Measurements from ENCODE around the gene GCNT1. TPM values are rescaled to one million over a fixed set of nuclear protein-coding genes. Genes with fewer than 3 reads are reported as not detected.
"Not testable (repeated sequence)": the region's sequence is repeated elsewhere in the genome, so short reads cannot be mapped to it uniquely, and the experiment has no call there.

The GCNT1 gene
- total RNA-seq, 1 experiment from 2014 or later, result 0.29 TPM

DNA sequence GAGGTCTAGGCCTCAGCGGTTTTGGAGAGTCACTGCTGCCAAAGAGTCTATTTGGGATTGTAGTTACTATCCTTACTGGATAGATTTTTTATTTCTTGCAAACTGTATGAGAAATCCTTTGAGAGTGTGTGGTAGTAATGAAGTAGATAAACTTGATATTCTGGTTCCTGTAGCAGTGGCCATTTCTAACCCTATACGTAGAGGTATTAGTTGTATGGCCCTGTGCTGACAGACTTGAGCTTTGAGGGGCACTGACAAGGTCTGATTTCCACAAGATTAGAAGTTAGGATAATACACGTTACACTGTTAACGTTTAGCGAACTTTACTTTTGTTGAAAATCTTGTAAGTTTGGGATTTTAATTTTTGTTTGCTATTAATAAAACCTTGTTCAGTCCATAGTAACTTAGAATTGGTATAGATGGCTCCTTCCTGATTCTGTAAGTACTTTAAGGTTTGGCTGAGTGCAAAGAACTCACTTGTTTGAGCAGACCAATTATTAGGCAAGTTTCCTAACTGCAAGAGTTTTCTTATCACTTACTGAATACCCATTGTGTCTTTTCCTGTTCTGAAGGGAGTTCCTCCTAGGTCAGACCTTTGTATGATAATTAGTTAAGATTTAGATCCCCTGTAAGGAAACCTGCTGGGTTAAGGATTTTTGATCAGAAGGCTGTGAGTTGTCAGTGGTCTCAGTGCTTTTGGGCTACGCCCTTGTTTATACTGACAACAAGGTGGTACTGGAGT is 31.4 kb downstream of the GCNT1 start:
- intact Hi-C loops (cut with micrococcal nuclease), result no loop called here
- DNase-seq (no peak), ATAC-seq (no peak)
- Histone ChIP-seq H3K9me2 (replicated peaks; ENCODE audit: low read length) (no peaks in the 10 kb centered on the region), H3K27me3 (ENCODE audit: low read length) (no peaks in the 10 kb centered on the region), H3K4me3 (ENCODE audit: low read length) (no peak overlapping the region), H3K4me1 (ENCODE audit: insufficient read depth, low read length) (no peaks in the 10 kb centered on the region), H3K9me3 (ENCODE audit: low read length) (no peaks in the 10 kb centered on the region), H3K36me3 (ENCODE audit: low read depth, low read length) (no peaks in the 10 kb centered on the region), H3K9ac (ENCODE audit: low read length) (no peak overlapping the region), H4K20me1 (ENCODE audit: low read length) (no peaks in the 10 kb centered on the region), H3K79me2 (ENCODE audit: low read length) (no peaks in the 10 kb centered on the region), H2AFZ (ENCODE audit: low read length) (no peak overlapping the region), H3K27ac (ENCODE audit: low read length) (no peak overlapping the region), H3F3A (ENCODE audit: low read length, unreplicated experiment) (no peaks in the 10 kb centered on the region), H3K4me2 (ENCODE audit: low read length) (no peak overlapping the region)
- BruUV-seq (replicated peaks), result no TSS peak
- TF ChIP-seq CTCF (conservative IDR thresholded peaks at IDR 0.05; ENCODE audit: low read depth, low read length), result no peak
- TF ChIP-seq EZH2 (IDR thresholded peaks at IDR 0.05; ENCODE audit: low read length, unreplicated experiment), result no peak
- TF ChIP-seq EZH2phosphoT487 (IDR thresholded peaks at IDR 0.05; ENCODE audit: borderline replicate concordance, low read length), result no peak
- CTCF ChIA-PET, result no interaction called here
- POLR2A ChIA-PET (ENCODE audit: unreplicated experiment), result no interaction called here

- intact Hi-C loops (cut with micrococcal nuclease); CTCF ChIA-PET; ATAC-seq: not testable (repeated sequence)
Observed at GRCh38 chr9:76491056-76491455, 32.1 kb downstream of the GCNT1 start.

GRCh38 chr9:76493496-76493895 is 34.5 kb downstream of the GCNT1 start:
- H3K79me2 ChIP-seq (ENCODE audit: low read length); H3K9me3 ChIP-seq (ENCODE audit: low read length); H3K36me3 ChIP-seq (ENCODE audit: low read depth, low read length); H3F3A ChIP-seq (ENCODE audit: low read length, unreplicated experiment); intact Hi-C loops (cut with micrococcal nuclease); H3K4me3 ChIP-seq (ENCODE audit: low read length); DNase-seq; H3K4me1 ChIP-seq (ENCODE audit: insufficient read depth, low read length); ATAC-seq; CTCF ChIA-PET; H4K20me1 ChIP-seq (ENCODE audit: low read length); BruUV-seq (replicated peaks); H3K9me2 ChIP-seq (replicated peaks; ENCODE audit: low read length); H3K27me3 ChIP-seq (ENCODE audit: low read length); H3K27ac ChIP-seq (ENCODE audit: low read length); POLR2A ChIA-PET (ENCODE audit: unreplicated experiment); H3K4me2 ChIP-seq (ENCODE audit: low read length); H3K9ac ChIP-seq (ENCODE audit: low read length); H2AFZ ChIP-seq (ENCODE audit: low read length): not testable (repeated sequence)

More at GRCh38 chr9:76491056-76491455, 32.1 kb downstream of the GCNT1 start:
- H3K27ac ChIP-seq (ENCODE audit: low read length); H3K4me1 ChIP-seq (ENCODE audit: insufficient read depth, low read length); H3K27me3 ChIP-seq (ENCODE audit: low read length); H3K9me3 ChIP-seq (ENCODE audit: low read length); H3K36me3 ChIP-seq (ENCODE audit: low read depth, low read length); H3K9ac ChIP-seq (ENCODE audit: low read length); H3K9me2 ChIP-seq (replicated peaks; ENCODE audit: low read length); POLR2A ChIA-PET (ENCODE audit: unreplicated experiment); DNase-seq; H3K4me2 ChIP-seq (ENCODE audit: low read length); H3K79me2 ChIP-seq (ENCODE audit: low read length); H3F3A ChIP-seq (ENCODE audit: low read length, unreplicated experiment); BruUV-seq (replicated peaks); H3K4me3 ChIP-seq (ENCODE audit: low read length); H2AFZ ChIP-seq (ENCODE audit: low read length); H4K20me1 ChIP-seq (ENCODE audit: low read length): not testable (repeated sequence)

DNA sequence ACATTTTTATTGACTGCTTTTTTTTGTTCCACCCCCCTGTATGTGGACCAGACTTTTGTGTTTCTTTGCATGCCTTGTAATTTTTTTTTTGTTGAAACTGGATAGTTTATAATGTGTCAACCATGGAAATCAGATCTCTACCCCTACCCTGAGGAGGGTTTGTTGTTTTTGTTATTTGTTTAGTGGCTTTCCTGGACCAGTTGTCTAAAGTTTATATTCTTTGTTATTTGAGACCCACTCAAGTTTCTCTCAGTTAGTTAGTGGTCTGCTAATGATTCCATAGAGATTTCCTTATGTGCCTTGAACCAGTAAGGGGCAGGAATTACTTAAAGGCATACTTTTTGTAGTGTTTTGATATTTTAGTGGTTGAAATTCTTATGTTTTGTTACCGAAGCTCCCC is 41.1 kb downstream of the GCNT1 start:
- CTCF ChIA-PET, result no interaction called here
- H3K9me3 ChIP-seq (ENCODE audit: low read length), result no peaks in the 10 kb centered on the region
- POLR2A ChIA-PET (ENCODE audit: unreplicated experiment), result no interaction called here

More for the DNA sequence above, 41.1 kb downstream of the GCNT1 start:
- Histone ChIP-seq H4K20me1 (ENCODE audit: low read length) (no peaks in the 10 kb centered on the region), H3K36me3 (ENCODE audit: low read depth, low read length) (no peaks in the 10 kb centered on the region), H3K79me2 (ENCODE audit: low read length) (no peaks in the 10 kb centered on the region), H3K27ac (ENCODE audit: low read length) (no peak overlapping the region), H3K4me3 (ENCODE audit: low read length) (no peak overlapping the region), H3K27me3 (ENCODE audit: low read length) (no peaks in the 10 kb centered on the region), H3K9ac (ENCODE audit: low read length) (no peak overlapping the region), H2AFZ (ENCODE audit: low read length) (no peak overlapping the region), H3K9me2 (replicated peaks; ENCODE audit: low read length) (no peaks in the 10 kb centered on the region), H3K4me1 (ENCODE audit: insufficient read depth, low read length) (no peaks in the 10 kb centered on the region), H3F3A (ENCODE audit: low read length, unreplicated experiment) (no peaks in the 10 kb centered on the region), H3K4me2 (ENCODE audit: low read length) (no peak overlapping the region)
- TF ChIP-seq CTCF (conservative IDR thresholded peaks at IDR 0.05; ENCODE audit: low read depth, low read length) (no peak), EZH2phosphoT487 (IDR thresholded peaks at IDR 0.05; ENCODE audit: borderline replicate concordance, low read length) (no peak), EZH2 (IDR thresholded peaks at IDR 0.05; ENCODE audit: low read length, unreplicated experiment) (no peak)
- no peak for ATAC-seq
- no peak for DNase-seq
- BruUV-seq (replicated peaks), result no TSS peak
- intact Hi-C loops (cut with micrococcal nuclease), result no loop called here

All from PC-3 (cell line).